Measurements from ENCODE around the gene CCDC74A. TPM values are rescaled to one million over a fixed set of nuclear protein-coding genes. Genes with fewer than 3 reads are reported as not detected.
"Not testable (repeated sequence)": the region's sequence is repeated elsewhere in the genome, so short reads cannot be mapped to it uniquely, and the experiment has no call there.

The CCDC74A gene
- total RNA-seq, 6 donors from 2014 or later: 0.46 to 33.5 (median 11.8) TPM

DNA sequence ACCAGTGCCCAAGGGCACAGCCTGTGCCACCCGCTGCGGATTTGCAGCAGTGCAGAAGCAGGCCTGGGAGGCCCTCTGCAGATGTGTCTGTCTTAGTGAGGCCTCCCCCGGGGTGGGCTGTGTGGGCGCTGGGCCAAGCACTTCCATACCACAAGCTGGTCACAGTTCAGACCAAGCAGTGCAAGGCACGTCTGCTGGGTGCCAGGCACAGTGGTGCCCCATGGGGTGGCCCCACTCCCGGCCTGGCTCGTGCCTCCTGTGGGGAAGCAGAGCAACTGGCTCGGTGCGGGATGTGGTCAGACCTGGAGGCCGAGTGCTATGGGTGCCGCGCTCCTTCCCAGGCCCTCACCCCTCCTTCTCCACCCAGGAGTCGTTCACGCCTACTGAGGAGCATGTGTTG is 12.5 kb upstream of the CCDC74A start:
- not testable (repeated sequence) for H3K4me3 ChIP-seq; H3K27ac ChIP-seq; H3K4me1 ChIP-seq; H3K9me3 ChIP-seq; H3K27me3 ChIP-seq; ATAC-seq (ENCODE audit: low FRiP score in 2 of 2)
- WGBS, 2 donors: 70 to 90% methylated on average over 2 to 8 of the region's 14 CpGs
- H3K36me3 ChIP-seq: peaks cover 0 to 71% (median 42%) of the 10 kb centered on the region in 4 donors
- peak in 1 of 2 donors; percentile 75 for DNase-seq

DNA sequence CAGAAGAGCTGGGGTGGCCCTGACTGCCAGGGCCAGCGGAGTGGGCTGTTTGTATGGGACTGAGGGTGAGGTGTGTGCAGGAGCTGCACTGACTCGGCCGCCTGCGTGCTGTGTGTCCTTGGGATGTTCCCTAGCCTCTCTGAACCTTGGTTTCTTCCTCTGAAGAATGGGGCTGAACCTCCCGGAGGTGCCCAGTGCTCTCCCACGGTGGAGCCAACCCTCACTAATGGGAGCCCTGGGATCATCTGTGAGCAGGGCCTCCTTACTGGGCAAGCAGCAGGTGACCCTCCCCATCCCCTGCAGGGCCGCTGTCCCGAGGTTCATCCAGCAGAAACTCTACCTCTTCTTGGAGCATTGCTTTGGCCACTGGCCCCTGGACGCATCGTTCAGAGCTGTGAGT is 11.7 kb upstream of the CCDC74A start:
- H3K36me3 ChIP-seq: peaks cover 0 to 73% (median 45%) of the 10 kb centered on the region in 4 donors
- no peaks in the 10 kb centered on the region for H3K4me1 ChIP-seq
- no peak for TF ChIP-seq EP300 (IDR thresholded peaks at IDR 0.05)
- TF ChIP-seq POLR2AphosphoS5 (IDR thresholded peaks at IDR 0.05): no peak
- TF ChIP-seq, protein P1, sequence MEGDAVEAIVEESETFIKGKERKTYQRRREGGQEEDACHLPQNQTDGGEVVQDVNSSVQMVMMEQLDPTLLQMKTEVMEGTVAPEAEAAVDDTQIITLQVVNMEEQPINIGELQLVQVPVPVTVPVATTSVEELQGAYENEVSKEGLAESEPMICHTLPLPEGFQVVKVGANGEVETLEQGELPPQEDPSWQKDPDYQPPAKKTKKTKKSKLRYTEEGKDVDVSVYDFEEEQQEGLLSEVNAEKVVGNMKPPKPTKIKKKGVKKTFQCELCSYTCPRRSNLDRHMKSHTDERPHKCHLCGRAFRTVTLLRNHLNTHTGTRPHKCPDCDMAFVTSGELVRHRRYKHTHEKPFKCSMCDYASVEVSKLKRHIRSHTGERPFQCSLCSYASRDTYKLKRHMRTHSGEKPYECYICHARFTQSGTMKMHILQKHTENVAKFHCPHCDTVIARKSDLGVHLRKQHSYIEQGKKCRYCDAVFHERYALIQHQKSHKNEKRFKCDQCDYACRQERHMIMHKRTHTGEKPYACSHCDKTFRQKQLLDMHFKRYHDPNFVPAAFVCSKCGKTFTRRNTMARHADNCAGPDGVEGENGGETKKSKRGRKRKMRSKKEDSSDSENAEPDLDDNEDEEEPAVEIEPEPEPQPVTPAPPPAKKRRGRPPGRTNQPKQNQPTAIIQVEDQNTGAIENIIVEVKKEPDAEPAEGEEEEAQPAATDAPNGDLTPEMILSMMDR (IDR thresholded peaks at IDR 0.05): no peak
- no peak for TF ChIP-seq POLR2A (IDR thresholded peaks at IDR 0.05)
- ATAC-seq (ENCODE audit: low FRiP score in 2 of 2) (no peak), DNase-seq (no peak)
- no peak overlapping the region for H3K4me3 ChIP-seq
- no peaks in the 10 kb centered on the region for H3K27me3 ChIP-seq
- no peak overlapping the region for H3K27ac ChIP-seq
- H3K9me3 ChIP-seq: no peaks in the 10 kb centered on the region
- WGBS, 2 donors: 83 to 94% methylated on average over 3 to 9 of the region's 10 CpGs

DNA sequence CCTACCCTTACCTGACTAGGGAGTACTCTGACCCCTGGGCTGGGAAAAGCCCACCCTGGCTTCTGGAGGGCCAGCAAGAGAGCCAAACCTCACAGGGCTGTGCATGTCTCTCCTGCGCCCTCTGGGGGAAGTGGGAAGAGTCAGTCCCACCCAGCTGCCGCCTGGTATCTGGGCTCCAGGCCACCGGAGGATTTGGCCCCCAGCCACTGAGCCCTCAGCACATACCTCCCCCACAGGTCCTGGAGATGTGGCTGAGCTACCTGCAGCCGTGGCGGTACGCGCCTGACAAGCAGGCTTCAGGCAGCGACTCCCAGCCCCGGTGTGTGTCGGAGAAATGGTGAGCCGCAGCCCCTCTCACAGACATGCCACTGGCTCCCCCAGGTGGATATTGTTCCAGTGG is 11.1 kb upstream of the CCDC74A start:
- H3K27ac ChIP-seq; H3K27me3 ChIP-seq; H3K4me1 ChIP-seq; H3K9me3 ChIP-seq; H3K4me3 ChIP-seq; ATAC-seq (ENCODE audit: low FRiP score in 2 of 2): not testable (repeated sequence)
- peak in 1 of 2 donors; percentile 60 for DNase-seq
- peaks cover 0 to 71% (median 43%) of the 10 kb centered on the region in 4 donors for H3K36me3 ChIP-seq
- 76% methylated on average over 11 of the region's 11 CpGs; no CpG with 5 or more reads in 1 of the 2 donors for WGBS, 2 donors

DNA sequence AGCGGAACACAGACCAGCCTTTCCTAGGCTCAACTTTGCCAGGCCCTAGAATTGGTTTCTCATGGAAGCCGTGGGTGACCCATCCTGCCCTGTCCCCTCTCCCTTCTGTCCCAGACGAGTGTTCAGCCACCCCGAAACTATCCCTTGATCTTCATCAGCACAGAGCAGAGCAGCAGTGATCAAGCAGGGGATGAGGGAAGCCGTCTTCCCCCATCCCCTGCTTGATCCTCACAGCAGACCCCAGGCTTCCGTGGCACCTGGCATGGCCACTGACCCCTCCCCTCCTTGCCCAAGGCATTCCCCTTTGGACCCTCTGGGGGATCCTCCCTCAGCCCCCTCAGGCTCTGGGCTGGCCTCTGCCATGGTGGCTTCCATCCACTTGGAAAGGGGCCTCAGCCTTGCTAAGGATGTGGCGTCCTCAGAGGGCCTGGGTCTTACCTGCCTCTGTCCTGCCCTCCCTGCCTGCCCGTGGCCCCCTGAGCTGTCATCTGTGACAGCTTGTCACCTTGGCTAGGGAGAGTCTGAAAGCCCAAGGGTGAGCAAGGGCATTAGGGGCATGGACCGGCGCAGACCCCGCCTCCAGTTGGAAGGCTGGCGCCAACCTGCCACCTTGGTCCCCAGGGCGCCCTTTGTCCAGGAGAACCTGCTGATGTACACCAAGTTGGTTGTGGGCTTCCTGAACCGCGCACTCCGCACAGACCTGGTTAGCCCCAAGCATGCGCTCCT is 10.4 kb upstream of the CCDC74A start:
- Histone ChIP-seq H3K27me3 (no peaks in the 10 kb centered on the region), H3K36me3 (peaks cover 0 to 65% (median 40%) of the 10 kb centered on the region in 4 donors)
- ATAC-seq (ENCODE audit: low FRiP score in 2 of 2): no peak

DNA sequence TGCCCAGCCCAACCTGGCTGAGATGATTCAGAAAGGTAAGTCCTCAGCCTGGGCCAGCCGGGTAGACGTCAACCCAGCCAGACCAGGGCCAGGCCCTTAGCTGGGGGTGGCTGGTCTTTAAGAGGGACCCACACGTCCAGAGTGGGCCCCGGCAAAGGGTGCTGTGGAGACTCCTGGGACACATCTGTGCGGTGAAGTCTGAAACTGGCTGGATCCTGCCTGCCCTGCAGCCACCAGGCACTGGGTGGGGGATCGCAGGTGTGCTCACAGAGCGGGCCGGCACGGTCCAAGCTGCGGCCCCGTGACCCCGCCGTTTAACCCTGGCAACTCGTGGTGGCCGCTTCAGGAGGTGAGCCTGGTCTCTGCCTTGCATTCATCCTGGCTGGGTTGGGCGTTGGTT is 9.8 kb upstream of the CCDC74A start:
- peak in 1 of 2 donors; percentile 58 for DNase-seq
- WGBS, 2 donors: 90% methylated on average over 11 of the region's 16 CpGs; no CpG with 5 or more reads in 1 of the 2 donors

More for the DNA sequence above, 10.4 kb upstream of the CCDC74A start:
- Histone ChIP-seq H3K4me3 (no peak overlapping the region), H3K4me1 (no peaks in the 10 kb centered on the region), H3K27ac (no peak overlapping the region), H3K9me3 (no peaks in the 10 kb centered on the region)
- 89 to 97% methylated on average over 6 to 17 of the region's 17 CpGs for WGBS, 2 donors
- TF ChIP-seq EP300 (IDR thresholded peaks at IDR 0.05): no peak
- TF ChIP-seq, protein P1 (IDR thresholded peaks at IDR 0.05): no peak
- no peak for TF ChIP-seq POLR2A (IDR thresholded peaks at IDR 0.05)
- no peak for TF ChIP-seq POLR2AphosphoS5 (IDR thresholded peaks at IDR 0.05)
- DNase-seq: peak in 1 of 2 donors; percentile 61

DNA sequence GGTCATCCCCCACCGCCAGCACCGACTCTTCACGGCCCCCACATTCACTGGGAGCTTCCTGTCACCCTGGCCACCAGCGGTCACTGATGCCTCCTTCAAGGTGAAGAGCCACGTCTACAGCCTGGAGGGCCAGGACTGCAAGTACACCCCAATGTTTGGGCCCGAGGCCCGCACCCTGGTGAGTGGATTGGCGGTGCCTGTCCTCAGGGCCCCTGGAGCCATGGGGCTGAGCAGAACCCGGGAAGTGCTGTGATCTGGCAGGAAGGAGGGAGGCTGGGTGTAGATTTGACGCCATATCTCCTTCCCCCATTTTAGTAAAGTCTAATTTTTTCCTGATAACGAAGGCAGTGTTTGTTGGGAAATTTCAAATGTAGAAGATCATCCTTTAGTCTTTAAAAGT is 9.2 kb upstream of the CCDC74A start:
- H3K4me1 ChIP-seq; H3K9me3 ChIP-seq; H3K27ac ChIP-seq; H3K27me3 ChIP-seq; ATAC-seq (ENCODE audit: low FRiP score in 2 of 2); H3K4me3 ChIP-seq: not testable (repeated sequence)
- H3K36me3 ChIP-seq: peaks cover 0 to 54% (median 35%) of the 10 kb centered on the region in 4 donors
- peak in 1 of 2 donors; percentile 41 for DNase-seq
- 90 to 95% methylated on average over 6 to 9 of the region's 11 CpGs for WGBS, 2 donors

More for the DNA sequence above, 9.8 kb upstream of the CCDC74A start:
- H3K36me3 ChIP-seq: peaks cover 0 to 60% (median 37%) of the 10 kb centered on the region in 4 donors
- ATAC-seq (ENCODE audit: low FRiP score in 2 of 2); H3K4me1 ChIP-seq; H3K27ac ChIP-seq; H3K27me3 ChIP-seq; H3K4me3 ChIP-seq; H3K9me3 ChIP-seq: not testable (repeated sequence)

DNA sequence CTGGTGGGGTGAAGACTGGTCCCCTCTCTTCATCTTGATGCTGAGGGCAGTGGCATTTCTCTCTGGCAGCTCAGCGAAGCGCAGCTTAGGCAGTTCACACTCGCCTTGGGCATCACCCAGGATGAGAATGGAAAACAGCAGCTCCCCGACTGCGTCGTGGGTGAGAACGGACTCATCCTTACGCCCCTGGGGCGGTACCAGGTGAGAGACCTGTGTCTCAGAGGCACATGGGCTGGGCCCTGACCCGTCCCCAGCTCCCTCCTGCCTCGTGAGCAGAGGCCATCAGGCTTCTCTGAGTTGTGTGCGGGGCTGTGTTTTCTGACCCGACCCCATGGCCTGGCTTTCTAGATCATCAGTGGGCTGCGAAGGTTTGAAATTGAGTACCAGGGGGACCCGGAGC is 8.2 kb upstream of the CCDC74A start:
- no peak for ATAC-seq (ENCODE audit: low FRiP score in 2 of 2)
- Histone ChIP-seq H3K9me3 (no peaks in the 10 kb centered on the region), H3K27ac (no peak overlapping the region), H3K4me1 (no peaks in the 10 kb centered on the region), H3K27me3 (no peaks in the 10 kb centered on the region), H3K4me3 (no peak overlapping the region), H3K36me3 (peaks cover 0 to 45% (median 27%) of the 10 kb centered on the region in 4 donors)
- peak in 1 of 2 donors; percentile 45 for DNase-seq
- WGBS, 2 donors: 96 to 100% methylated on average over 7 to 15 of the region's 15 CpGs
- TF ChIP-seq EP300 (IDR thresholded peaks at IDR 0.05): no peak

DNA sequence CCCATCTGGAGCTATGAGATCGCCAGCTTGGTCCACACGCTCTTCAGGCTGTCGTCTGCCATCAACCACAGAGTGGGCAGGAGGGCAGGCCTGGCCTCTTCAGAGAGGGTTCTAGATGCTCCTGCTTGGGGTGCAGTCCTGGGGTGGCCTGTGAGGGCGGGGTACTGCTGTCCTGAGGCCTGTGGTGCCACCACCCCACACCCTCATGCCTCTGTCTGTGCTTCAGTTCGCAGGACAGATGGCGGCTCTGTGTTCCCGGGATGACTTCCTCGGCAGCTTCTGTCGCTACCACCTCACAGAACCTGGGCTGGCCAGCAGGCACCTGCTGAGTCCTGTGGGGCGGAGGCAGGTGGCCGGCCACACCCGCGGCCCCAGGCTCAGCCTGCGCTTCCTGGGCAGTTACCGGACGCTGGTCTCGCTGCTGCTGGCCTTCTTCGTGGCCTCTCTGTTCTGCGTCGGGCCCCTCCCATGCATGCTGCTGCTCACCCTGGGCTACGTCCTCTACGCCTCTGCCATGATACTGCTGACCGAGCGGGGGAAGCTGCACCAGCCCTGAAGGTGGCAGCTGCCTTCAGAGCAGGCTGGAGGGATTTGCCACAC is 7.7 kb upstream of the CCDC74A start:
- ATAC-seq (ENCODE audit: low FRiP score in 2 of 2); H3K27ac ChIP-seq; H3K27me3 ChIP-seq; H3K4me1 ChIP-seq; H3K4me3 ChIP-seq; H3K9me3 ChIP-seq: not testable (repeated sequence)
- WGBS, 2 donors: 89 to 97% methylated on average over 13 to 18 of the region's 24 CpGs
- peak in 1 of 2 donors; percentile 52 for DNase-seq
- H3K36me3 ChIP-seq: peaks cover 0 to 45% (median 27%) of the 10 kb centered on the region in 4 donors

Measured in upper lobe of left lung (tissue), 6 donors.